Measurements from ENCODE around the gene GPR179.

DNA sequence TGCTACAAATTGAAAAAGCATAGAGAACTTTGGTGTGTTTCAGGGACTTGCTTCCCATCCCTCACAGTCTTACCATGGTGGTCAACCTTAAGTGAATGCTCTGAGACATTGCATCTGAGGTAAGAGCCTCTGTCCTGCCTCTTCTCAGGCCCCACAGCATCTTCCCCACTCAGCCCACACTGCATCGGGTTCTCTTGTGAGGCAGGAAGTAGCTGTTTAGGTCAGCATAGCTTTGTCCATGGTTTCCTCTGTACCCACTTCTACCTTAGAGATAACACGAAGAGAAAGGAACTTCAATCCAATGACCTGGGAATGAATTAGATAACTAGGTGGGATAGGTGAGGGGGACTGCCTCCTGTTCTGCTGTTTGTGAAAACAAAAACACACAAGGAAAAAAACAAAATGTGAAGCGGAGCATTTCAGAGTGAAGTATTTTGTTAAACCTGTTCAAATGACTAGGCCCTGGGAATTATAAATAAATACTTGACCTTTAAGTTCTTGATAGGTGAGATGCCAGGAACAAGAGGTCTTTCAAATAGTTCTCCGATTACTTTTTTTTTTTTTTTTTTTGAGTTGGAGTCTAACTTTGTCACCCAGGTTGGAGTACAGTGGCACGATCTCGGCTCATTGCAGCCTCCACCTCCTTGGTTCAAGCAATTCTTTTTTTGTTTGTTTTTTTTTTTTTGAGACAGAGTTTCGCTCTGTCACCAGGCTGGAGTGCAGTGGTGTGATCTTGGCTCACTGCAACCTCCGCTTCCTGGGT, 25.5 kb upstream of the GPR179 start:
- TF ChIP-seq, protein P1, sequence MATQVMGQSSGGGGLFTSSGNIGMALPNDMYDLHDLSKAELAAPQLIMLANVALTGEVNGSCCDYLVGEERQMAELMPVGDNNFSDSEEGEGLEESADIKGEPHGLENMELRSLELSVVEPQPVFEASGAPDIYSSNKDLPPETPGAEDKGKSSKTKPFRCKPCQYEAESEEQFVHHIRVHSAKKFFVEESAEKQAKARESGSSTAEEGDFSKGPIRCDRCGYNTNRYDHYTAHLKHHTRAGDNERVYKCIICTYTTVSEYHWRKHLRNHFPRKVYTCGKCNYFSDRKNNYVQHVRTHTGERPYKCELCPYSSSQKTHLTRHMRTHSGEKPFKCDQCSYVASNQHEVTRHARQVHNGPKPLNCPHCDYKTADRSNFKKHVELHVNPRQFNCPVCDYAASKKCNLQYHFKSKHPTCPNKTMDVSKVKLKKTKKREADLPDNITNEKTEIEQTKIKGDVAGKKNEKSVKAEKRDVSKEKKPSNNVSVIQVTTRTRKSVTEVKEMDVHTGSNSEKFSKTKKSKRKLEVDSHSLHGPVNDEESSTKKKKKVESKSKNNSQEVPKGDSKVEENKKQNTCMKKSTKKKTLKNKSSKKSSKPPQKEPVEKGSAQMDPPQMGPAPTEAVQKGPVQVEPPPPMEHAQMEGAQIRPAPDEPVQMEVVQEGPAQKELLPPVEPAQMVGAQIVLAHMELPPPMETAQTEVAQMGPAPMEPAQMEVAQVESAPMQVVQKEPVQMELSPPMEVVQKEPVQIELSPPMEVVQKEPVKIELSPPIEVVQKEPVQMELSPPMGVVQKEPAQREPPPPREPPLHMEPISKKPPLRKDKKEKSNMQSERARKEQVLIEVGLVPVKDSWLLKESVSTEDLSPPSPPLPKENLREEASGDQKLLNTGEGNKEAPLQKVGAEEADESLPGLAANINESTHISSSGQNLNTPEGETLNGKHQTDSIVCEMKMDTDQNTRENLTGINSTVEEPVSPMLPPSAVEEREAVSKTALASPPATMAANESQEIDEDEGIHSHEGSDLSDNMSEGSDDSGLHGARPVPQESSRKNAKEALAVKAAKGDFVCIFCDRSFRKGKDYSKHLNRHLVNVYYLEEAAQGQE (IDR thresholded peaks at IDR 0.05; ENCODE audit: low read depth) = no peak
- TF ChIP-seq POLR2AphosphoS5 (IDR thresholded peaks at IDR 0.05; ENCODE audit: low read depth, low read length) (no peak), EZH2phosphoT487 (IDR thresholded peaks at IDR 0.05; ENCODE audit: borderline replicate concordance) (no peak), SP1 (IDR thresholded peaks at IDR 0.05; ENCODE audit: low read depth) (no peak), CTCF (IDR thresholded peaks at IDR 0.05 in 2 of 3, conservative IDR thresholded peaks at IDR 0.05 in 1 of 3; ENCODE audit: borderline replicate concordance in 1 of 3, insufficient read depth in 1 of 3, low read depth in 2 of 3, low read length in 2 of 3) (no peak), JUND (IDR thresholded peaks at IDR 0.05) (no peak), TCF7L2 (IDR thresholded peaks at IDR 0.05; ENCODE audit: borderline replicate concordance, extremely low read depth, insufficient read depth, insufficient read length) (no peak), MAX (IDR thresholded peaks at IDR 0.05) (no peak), YY1 (IDR thresholded peaks at IDR 0.05; ENCODE audit: extremely low read depth, insufficient replicate concordance, low read depth, low read length) (no peak), SIN3A (IDR thresholded peaks at IDR 0.05; ENCODE audit: low read depth) (no peak)

Measured in HCT116 (cell line).